Measurements from ENCODE around the gene OSBP2.

The OSBP2 gene

DNA sequence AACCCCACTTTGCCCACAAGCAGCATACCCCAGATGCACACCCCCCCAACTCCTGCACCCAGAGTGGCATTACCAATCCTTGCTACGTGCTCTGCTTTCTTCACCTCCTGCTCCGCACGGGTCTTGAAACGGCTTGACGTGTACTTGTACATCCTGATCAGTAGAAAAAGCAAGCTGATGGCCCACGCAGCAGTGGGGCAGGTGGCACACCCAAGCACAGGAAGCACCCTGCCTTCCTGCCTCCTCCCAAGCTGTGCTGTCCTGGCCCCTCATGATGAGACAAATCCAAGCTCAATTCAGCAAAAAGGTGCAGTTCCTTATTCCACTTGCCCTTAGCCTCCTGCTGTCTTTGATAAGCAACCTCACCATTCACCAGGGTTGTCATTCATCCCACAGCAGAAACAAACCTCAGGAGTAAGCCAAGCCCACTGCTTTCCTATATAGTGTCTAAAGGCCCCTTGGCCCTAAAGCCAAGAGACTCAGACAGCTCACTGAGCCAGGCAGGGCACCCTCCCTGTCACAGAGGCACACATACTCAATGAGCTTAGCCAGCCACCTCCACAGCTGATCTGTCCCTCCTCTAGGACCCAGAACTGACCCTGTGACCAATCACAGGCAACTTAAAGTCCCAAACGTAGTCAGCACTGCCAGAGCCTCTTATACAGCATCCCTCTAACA is 246.2 kb downstream of the OSBP2 start:
- no peak for DNase-seq (ENCODE audit: low read depth)

DNA sequence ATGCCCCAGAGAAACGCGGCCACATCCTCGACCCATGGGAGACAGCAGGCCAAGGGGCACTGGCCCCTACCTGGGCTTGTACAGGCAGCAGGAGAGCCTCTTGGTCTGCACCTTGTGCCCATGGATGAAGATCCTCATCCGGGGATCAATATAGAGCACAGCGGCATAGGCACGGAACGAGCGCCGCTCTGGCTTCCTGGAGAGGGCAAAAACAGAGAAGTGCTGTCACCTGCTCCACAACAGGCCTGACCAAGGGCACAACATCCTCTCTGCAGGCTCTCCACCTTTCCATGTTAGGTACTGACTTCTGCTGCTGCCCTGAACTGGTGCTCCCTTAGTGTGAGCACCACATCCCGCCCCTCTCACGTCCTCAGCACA is 246.7 kb downstream of the OSBP2 start:
- no peak for DNase-seq (ENCODE audit: low read depth)

DNA sequence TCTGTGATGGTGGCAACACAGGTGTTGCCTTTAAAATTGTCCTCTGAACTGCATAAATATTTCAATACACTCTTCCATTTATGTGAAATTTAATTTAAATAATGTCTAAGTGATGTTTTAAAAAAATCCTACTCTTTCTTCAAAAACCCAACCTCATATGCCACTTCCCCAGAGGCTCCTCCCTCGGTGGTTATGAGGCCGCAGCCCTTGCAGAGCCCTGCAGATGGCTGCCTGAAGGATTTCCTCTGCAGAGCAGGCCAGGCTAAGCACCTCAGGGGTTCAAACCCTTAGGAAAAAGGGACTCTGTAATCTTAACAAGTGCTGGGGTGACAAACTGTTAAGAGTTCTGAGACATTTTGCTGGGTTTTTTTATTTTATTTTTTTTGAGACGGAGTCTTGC is 248.7 kb downstream of the OSBP2 start:
- no peak for DNase-seq (ENCODE audit: low read depth)

DNA sequence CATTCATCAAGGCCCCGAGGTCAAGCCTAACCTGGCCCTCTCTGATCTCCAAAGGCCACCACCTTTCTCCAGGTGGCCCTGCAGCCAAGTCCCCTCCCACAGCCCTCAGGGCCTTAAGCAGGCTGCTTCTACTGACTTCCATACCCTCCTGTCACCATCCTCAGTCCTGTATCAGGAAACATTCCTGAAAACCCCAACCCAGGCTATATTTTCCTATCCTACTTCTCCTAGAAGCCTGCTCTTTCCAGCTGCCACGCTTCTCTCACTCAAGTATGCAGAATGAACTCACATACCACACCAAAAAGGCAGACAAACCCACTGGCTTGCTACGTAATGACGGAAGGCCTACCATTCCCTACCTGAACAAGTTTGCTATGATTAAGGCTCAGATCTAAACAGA is 250.3 kb downstream of the OSBP2 start:
- DNase-seq (ENCODE audit: low read depth) = no peak

GRCh38 chr22:30945653-30946052 is 251.0 kb downstream of the OSBP2 start:
- no peak for DNase-seq (ENCODE audit: low read depth)

DNA sequence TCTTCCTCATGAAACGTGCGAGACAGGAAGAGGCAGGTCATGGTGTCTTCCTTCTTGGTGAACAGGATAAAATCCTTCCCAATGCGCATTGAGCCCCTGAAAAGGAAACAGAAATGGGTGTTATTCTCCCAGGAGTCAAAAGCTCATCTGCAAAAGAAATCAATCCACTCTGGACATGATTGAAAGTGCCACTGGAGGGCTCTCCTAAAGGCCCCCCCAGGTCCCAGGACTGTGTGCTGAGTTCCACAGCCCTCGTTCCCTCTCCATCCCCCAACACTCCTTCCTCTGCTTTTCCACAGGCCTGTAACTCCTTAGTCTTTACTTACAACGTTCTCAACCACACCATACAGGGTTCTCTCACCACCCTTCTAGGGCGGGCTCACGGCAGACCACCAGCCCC is 251.7 kb downstream of the OSBP2 start:
- DNase-seq (ENCODE audit: low read depth) = no peak

DNA sequence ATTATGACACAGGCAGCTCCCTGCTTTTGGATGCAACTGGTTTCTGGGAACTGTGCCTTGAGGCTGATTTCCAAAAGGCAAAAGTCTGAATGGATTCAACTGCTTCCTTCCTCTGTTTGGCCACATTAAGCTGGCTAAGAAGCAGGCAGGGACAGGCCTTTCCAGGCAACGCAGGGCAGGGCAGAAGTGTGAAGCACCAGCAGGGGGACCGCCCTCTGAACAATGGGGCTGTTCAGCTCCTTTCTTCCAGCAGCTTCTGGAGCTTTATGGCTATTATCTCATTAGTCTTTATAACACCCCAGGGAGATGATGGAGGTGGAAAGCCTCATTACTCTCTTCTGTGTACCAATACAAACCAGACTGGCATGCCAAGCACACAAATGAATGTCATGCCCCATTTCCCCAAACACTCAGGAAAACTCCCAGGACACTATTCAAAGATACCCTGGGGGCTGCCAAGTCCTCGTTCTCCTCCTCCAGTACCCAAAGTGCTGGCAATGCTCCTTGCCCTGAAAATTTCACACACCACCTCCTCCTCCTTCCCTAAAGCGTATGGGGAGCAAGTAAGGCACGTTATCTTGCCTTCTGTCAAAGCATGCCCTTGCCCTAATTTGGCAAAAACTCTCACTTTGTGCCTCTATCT is 252.6 kb downstream of the OSBP2 start:
- DNase-seq (ENCODE audit: low read depth) = no peak

DNA sequence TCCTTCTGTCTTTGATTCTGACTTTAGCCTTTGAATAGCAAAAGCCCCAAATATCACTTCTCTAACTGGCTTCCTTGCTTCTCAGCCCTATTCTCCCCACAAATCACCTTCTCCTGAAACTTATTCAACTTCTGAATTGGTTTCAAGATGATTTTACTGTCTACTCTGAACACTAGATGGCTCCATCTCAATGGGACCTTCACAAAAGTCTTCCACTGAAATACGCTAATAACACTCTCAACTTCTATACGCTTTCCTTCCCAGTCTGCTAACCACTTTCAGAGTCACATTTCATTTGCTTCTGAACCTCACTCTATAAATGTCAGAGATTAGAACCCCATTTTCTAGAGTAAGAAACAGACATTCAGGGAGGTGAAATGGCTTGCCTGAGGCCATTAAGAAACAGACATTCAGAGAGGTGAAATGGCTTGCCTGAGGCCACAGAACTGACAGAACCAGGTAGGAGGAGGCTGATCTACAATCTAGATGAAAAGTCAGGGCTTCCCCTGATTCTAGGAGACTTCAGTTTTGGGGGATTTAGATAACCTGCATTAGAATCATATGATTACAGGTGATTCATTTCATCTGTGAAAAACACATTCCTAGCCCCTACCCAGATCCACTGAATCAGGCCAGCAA is 253.3 kb downstream of the OSBP2 start:
- DNase-seq (ENCODE audit: low read depth) = peak; percentile 66

DNA sequence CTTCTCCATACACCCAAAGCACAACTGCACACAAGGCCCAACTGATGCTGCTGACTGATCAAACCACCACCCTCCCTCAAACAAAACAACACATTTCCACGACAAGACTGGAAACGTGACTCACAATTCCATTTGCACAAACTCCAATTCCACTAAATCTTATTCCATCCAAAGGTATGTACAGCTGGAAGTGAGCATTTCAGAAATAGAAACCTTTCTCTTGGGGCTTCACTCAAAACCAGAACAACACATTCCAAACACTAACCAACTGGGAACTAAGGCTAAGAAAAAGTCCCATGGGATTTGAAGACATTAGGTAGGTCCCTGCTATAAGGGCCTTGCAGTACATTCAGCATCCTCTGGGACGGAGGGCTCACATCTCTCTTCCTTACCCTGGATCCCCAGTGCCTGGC is 254.3 kb downstream of the OSBP2 start:
- DNase-seq (ENCODE audit: low read depth) = peak; percentile 62

GRCh38 chr22:30949934-30950660 is 255.4 kb downstream of the OSBP2 start:
- no peak for DNase-seq (ENCODE audit: low read depth)

DNA sequence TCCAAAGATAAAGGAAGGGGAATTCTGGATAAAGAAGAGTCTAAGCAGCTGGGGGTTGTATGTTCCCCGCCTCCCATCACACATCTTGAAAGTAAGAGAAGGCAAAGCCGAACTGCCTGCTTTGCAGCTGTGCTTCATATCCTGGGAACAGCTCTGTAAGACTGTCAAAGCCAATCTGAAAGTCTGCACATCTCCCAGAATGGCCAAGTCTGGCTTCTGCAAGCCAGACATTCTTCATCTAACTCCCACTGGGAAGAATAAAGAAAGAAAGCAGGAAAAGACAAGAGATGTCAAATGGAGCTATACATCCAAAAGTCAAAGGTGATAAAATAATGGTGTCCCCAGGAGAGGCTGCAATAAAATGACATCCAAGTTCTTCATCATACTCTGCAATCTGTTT is 258.5 kb downstream of the OSBP2 start:
- DNase-seq (ENCODE audit: low read depth) = peak; percentile 35

- DNase-seq (ENCODE audit: low read depth) = no peak
These were observed 260.5 kb downstream of the OSBP2 start for GRCh38 chr22:30955153-30955552.

Measured in EH (cell line).